ENCODE results near the gene AHDC1. TPM values are rescaled to one million over a fixed set of nuclear protein-coding genes. Genes with fewer than 3 reads are reported as not detected.
A peak's percentile ranks its signal among the peaks of the same experiment; 100 is the strongest.

The AHDC1 gene
- total RNA-seq, 2 donors from 2014 or later, result 27.1 to 83.7 TPM

GRCh38 chr1:27574001-27574781 is 29.8 kb downstream of the AHDC1 start:
- intact Hi-C loops (cut with DNase I), result no loop called here
- no peaks in the 10 kb centered on the region for H3K9me3 ChIP-seq
- H3K36me3 ChIP-seq, result no peaks in the 10 kb centered on the region
- no peaks in the 10 kb centered on the region for H3K27me3 ChIP-seq (replicated peaks; ENCODE audit: insufficient read depth)
- no peak overlapping the region for H3K4me3 ChIP-seq
- DNase-seq (ENCODE audit: low spot score), result no peak
- WGBS, result 63% methylated on average over 8 of the region's 8 CpGs
- no peak for TF ChIP-seq POLR2AphosphoS5 (IDR thresholded peaks at IDR 0.05)
- TF ChIP-seq, protein P1, sequence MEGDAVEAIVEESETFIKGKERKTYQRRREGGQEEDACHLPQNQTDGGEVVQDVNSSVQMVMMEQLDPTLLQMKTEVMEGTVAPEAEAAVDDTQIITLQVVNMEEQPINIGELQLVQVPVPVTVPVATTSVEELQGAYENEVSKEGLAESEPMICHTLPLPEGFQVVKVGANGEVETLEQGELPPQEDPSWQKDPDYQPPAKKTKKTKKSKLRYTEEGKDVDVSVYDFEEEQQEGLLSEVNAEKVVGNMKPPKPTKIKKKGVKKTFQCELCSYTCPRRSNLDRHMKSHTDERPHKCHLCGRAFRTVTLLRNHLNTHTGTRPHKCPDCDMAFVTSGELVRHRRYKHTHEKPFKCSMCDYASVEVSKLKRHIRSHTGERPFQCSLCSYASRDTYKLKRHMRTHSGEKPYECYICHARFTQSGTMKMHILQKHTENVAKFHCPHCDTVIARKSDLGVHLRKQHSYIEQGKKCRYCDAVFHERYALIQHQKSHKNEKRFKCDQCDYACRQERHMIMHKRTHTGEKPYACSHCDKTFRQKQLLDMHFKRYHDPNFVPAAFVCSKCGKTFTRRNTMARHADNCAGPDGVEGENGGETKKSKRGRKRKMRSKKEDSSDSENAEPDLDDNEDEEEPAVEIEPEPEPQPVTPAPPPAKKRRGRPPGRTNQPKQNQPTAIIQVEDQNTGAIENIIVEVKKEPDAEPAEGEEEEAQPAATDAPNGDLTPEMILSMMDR (IDR thresholded peaks at IDR 0.05), result no peak
- no peak for TF ChIP-seq POLR2A (IDR thresholded peaks at IDR 0.05)
- H3K4me1 ChIP-seq (replicated peaks), result peaks cover 21% of the 10 kb centered on the region
- H3K27ac ChIP-seq, result peak overlapping the region; percentile 86 to 91

DNA sequence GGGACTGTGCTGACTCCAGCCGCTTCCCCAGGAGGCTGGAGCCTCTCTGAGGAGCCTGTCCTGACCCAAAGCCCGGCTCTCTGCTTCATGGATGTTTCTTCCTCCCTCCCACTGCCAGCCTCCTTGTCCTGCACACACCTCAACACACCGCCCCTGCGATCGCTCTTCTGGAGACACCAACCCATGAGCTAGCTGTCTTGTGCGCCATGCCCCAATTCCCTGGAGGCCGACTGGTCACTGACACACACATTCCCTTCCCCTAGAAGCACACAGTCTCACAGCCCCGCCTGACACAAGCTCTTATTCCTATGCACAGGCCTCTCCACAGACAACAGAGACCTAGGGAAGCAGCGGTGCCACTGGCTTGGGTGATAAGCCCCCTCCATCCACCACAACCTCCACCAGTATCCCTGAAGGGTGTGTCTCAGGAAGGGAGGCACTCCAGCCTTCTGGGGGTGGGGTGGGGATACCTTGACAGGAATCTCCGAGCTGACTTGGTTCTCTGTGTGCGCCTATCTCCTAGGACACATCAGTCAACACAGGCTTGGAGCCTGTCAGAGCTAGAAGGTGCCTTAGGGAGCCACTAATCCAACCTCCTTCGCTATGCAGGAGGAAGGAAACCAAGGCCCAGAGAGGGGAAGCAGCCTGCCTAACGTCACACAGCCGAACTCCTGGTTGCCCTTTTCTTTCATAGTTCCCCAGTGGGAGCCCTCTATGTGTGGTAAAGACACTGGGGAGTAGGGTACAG is 31.1 kb downstream of the AHDC1 start:
- Histone ChIP-seq H3K27me3 (replicated peaks; ENCODE audit: insufficient read depth) (no peaks in the 10 kb centered on the region), H3K27ac (peak overlapping the region; percentile 86 to 91), H3K4me3 (no peak overlapping the region), H3K9me3 (no peaks in the 10 kb centered on the region), H3K4me1 (replicated peaks) (peaks cover 30% of the 10 kb centered on the region), H3K36me3 (no peaks in the 10 kb centered on the region)
- TF ChIP-seq, protein P1 (IDR thresholded peaks at IDR 0.05), result no peak
- no peak for TF ChIP-seq POLR2AphosphoS5 (IDR thresholded peaks at IDR 0.05)
- DNase-seq (ENCODE audit: low spot score), result no peak
- intact Hi-C loops (cut with DNase I), result no loop called here
- 43% methylated on average over 14 of the region's 14 CpGs for WGBS

DNA sequence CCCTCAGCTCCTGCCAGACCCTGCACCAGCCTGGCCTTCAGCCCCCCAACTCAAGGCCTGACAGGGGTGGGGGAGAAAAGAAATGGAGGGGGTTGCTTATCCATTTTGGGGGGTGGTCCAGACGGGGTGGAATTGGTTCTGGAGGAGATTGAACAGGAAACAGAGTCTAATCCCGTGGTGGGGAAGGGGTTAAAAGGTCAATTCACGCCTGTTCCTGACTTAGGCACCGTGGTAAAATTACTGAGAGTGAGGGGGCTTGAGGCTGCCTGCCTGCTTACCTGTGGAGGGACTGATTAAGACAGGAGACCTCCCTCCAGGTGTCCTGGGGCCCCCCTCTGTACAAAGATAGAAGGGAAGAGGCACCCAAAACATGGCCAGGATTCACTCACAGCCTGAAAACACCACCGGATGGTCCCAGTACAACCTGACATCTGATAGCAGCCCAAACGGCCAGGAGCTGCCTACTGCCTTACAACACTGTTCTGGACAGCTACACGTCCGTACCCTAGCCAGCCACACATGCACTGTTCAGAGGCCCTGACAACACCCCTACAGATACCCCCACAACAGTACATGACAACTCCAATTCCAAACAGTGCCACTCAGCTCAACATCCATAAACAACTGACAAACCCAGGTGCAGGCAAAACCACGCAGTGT is 31.8 kb downstream of the AHDC1 start:
- Histone ChIP-seq H3K4me1 (replicated peaks) (peaks cover 31% of the 10 kb centered on the region), H3K9me3 (no peaks in the 10 kb centered on the region), H3K4me3 (no peak overlapping the region), H3K36me3 (no peaks in the 10 kb centered on the region), H3K27me3 (replicated peaks; ENCODE audit: insufficient read depth) (no peaks in the 10 kb centered on the region), H3K27ac (peak overlapping the region; percentile 86 to 91)
- TF ChIP-seq, protein P1 (IDR thresholded peaks at IDR 0.05), result no peak
- TF ChIP-seq POLR2AphosphoS5 (IDR thresholded peaks at IDR 0.05), result no peak
- TF ChIP-seq POLR2A (IDR thresholded peaks at IDR 0.05), result no peak
- no peak for DNase-seq (ENCODE audit: low spot score)
- WGBS, result 16% methylated on average over 9 of the region's 9 CpGs
- intact Hi-C loops (cut with DNase I), result no loop called here

GRCh38 chr1:27571439-27572018 is 32.4 kb downstream of the AHDC1 start:
- no peak overlapping the region for H3K4me3 ChIP-seq
- 20% methylated on average over 18 of the region's 18 CpGs for WGBS
- H3K27ac ChIP-seq, result peak overlapping the region; percentile 86 to 91
- no peaks in the 10 kb centered on the region for H3K9me3 ChIP-seq
- intact Hi-C loops (cut with DNase I), result no loop called here
- peaks cover 31% of the 10 kb centered on the region for H3K4me1 ChIP-seq (replicated peaks)
- DNase-seq (ENCODE audit: low spot score), result no peak
- no peaks in the 10 kb centered on the region for H3K36me3 ChIP-seq
- H3K27me3 ChIP-seq (replicated peaks; ENCODE audit: insufficient read depth), result no peaks in the 10 kb centered on the region
- TF ChIP-seq, protein P1 (IDR thresholded peaks at IDR 0.05), result no peak
- no peak for TF ChIP-seq POLR2AphosphoS5 (IDR thresholded peaks at IDR 0.05)
- no peak for TF ChIP-seq POLR2A (IDR thresholded peaks at IDR 0.05)

All from prostate gland (tissue), 2 donors.